GM18907 (cell line): ENCODE data around the gene ANGEL1.

Experiments used
- ATAC-seq: cut with Tn5 transposase; IDR thresholded peaks from one replicate; pipeline ENCODE4 v1.9.1; 2021; ENCODE audit warnings: mild to moderate bottlenecking, moderate library complexity; ENCODE audit not compliant: unreplicated experiment

ANGEL1 gene

GRCh38 chr14:76767681-76768656 lies 44.7 kb downstream of the ANGEL1 start:
- peak; percentile 92 for ATAC-seq

GRCh38 chr14:76765461-76765931 lies 47.2 kb downstream of the ANGEL1 start:
- no peak for ATAC-seq

GRCh38 chr14:76763096-76764041 lies 49.3 kb downstream of the ANGEL1 start:
- ATAC-seq = no peak

- no peak for ATAC-seq
Measured at GRCh38 chr14:76762411-76763095, 50.1 kb downstream of the ANGEL1 start.

GRCh38 chr14:76761960-76762410 lies 50.7 kb downstream of the ANGEL1 start:
- no peak for ATAC-seq

GRCh38 chr14:76761136-76761959 lies 51.3 kb downstream of the ANGEL1 start, which contains the start of gene VASH1:
TSS of gene VASH1 (plus strand) at chr14:76761468. CDS start at chr14:76762822, 1,354 bp downstream.
- ATAC-seq = peak; percentile 85

- ATAC-seq = no peak
Measured at GRCh38 chr14:76760331-76761135, 52.1 kb downstream of the ANGEL1 start.

- no peak for ATAC-seq
Measured at GRCh38 chr14:76759589-76759988, 53.1 kb downstream of the ANGEL1 start.

GRCh38 chr14:76756371-76756750 lies 56.3 kb downstream of the ANGEL1 start:
- no peak for ATAC-seq

GRCh38 chr14:76755610-76756370 lies 56.9 kb downstream of the ANGEL1 start:
- ATAC-seq = no peak

GRCh38 chr14:76754586-76754985 lies 58.1 kb downstream of the ANGEL1 start:
- ATAC-seq = no peak

- ATAC-seq = no peak
Measured at GRCh38 chr14:76753541-76754198, 59.0 kb downstream of the ANGEL1 start.

- no peak for ATAC-seq
Measured at GRCh38 chr14:76752744-76753143, 59.9 kb downstream of the ANGEL1 start.

- ATAC-seq = no peak
Measured at GRCh38 chr14:76742966-76743365, 69.7 kb downstream of the ANGEL1 start.

GRCh38 chr14:76742185-76742584 lies 70.5 kb downstream of the ANGEL1 start:
- ATAC-seq = no peak

GRCh38 chr14:76741074-76741473 lies 71.6 kb downstream of the ANGEL1 start:
- ATAC-seq = no peak
